GM18861 (cell line): ENCODE data around the gene SCGB2A2.

ENCODE experiments used
- ATAC-seq: cut with Tn5 transposase; IDR thresholded peaks from one replicate; pipeline ENCODE4 v1.9.1; 2021; ENCODE audit not compliant: unreplicated experiment

SCGB2A2 gene

DNA sequence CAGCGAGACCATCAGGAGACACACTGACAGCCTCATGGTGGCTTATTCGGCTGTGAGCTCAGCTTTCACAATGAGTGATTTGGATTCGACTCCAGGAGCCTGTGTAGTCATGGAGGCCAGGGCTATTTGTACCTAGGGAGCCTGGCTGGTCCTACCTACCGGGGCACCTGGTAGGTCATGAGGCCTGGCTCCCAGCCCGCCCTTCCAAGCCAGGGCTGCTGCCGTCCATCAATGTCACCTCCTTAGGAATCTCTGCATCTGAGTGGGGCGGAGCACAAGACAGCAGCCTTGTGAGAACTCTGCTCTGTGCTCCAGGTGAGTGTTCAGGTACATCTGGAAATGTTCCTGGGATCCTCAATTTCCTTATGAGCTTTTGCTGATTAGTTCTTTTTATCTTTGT, 29.0 kb downstream of the SCGB2A2 start, which contains the start of gene SCGB1D4:
SCGB1D4 (minus strand) TSS at position 101 of the 400 bp plus-strand sequence; CDS start at position 36, 65 bp downstream.
- ATAC-seq = no peak

DNA sequence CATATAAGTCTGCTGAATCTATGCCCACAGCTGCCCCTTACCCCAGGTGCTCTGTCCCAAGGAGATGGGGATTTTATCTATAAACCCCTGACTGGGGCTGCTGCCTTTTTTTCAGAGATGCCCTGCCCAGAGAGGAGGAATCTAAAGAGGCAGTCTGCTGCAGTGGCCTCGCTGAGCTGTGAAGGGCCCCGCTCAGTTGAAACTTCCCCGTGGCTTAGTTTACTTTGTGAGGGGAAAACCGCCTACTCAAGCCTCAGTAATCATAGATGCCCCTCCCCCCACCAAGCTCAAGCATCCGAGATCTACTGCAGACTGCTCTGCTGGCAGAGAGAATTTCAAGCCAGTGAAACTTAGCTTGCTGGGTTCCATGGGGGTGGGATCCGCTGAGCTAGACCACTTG, 36.3 kb downstream of the SCGB2A2 start:
- no peak for ATAC-seq

DNA sequence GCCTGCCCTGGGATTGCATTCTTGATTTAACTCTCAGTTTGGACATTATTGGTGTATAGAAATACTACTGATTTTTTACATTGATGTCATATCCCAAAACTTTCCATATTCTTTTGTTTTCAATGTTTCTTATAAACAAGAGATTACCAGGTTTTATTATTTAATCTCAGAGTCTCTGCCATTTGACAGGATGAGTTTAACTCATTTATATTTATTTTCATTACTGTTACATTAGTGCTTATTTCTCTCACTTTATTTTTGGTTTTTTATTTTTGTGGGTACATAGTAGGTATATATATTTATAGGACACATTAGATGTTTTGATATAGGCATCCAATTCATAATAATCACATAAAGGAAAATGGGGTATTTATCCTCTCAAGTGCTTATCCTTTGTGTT, 38.0 kb downstream of the SCGB2A2 start:
- ATAC-seq = no peak

DNA sequence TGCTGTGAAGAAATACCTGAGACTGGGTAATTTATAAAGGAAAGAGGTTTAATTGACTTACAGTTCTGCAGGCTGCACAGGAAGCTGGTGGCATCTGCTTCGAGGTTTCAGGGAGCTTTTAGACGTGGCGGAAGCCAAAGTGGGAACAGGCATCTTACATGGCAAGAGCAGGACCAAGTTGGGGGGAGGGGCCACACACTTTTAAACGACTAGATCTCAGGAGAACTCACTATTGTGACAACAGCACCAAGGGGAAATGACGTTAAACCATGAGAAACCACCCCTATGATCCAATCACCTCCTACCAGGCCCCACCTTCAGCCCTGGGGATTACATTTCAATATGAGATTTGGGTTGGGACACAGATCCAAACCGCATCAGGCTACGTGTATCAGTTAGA, 40.0 kb downstream of the SCGB2A2 start:
- no peak for ATAC-seq

DNA sequence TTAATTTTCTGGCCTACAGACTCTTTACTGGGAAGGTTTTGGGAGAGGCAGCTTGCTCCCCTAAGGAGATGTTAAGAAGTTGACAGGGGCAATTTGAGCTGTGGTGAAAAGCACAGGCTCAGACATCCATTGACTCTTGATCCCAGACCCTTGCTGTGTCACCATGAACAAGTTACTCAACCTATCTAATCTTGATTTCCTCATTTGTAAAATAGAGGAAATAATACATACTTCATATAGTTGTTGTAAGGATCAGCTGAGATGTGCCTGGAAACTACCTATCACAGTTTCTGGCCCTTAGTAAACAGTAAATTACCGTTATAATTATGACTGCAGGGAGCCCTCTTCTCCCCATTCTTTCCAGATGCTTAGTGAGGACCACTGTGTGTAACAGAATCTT, 45.5 kb downstream of the SCGB2A2 start:
- no peak for ATAC-seq

DNA sequence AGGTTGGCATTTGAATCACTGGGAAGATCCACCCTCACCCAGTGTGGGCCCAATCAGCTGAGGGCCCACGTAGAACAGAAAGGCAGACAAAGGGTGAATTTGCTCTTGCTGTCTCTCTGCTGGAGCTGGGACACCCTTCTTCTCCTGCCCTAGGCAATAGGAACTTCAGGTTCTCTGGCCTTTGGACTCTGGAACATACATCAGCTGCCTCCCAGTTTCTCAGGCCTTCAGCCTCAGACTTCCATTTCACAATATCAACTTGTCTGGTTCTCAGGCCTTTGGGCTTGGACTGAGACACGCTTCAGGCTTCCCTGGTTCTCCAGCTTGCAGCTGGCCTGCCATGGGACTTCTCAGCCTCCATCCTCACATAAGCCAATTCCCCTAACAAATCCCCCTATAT, 52.6 kb downstream of the SCGB2A2 start:
- no peak for ATAC-seq
